Measurements from ENCODE around the gene ZNRF3. TPM values are rescaled to one million over a fixed set of nuclear protein-coding genes. Genes with fewer than 3 reads are reported as not detected.
A peak's percentile ranks its signal among the peaks of the same experiment; 100 is the strongest.

Gene ZNRF3
- total and polyA plus RNA-seq, 5 experiments from 2014 or later, result 0.08 to 0.69 (median 0.34) TPM; not detected in 1

GRCh38 chr22:28953976-28954880 is 70.9 kb downstream of the ZNRF3 start:
- H3K36me3 Mint-ChIP-seq, result peaks cover 0 to 4% (median 2%) of the 10 kb centered on the region in 3 donors
- ATAC-seq, result no peak
- POLR2A ChIA-PET, result no interaction called here
- peaks cover 64 to 95% (median 74%) of the 10 kb centered on the region in 5 donors for H3K27me3 Mint-ChIP-seq
- H3K9me3 Mint-ChIP-seq, result peaks cover 0 to 10% (median 0%) of the 10 kb centered on the region in 9 donors
- no peak overlapping the region for H3K27ac Mint-ChIP-seq
- peaks cover 9 to 24% (median 20%) of the 10 kb centered on the region in 4 donors for H3K4me1 Mint-ChIP-seq
- no peak overlapping the region for H3K4me3 Mint-ChIP-seq
- DNase-seq, result no peak

DNA sequence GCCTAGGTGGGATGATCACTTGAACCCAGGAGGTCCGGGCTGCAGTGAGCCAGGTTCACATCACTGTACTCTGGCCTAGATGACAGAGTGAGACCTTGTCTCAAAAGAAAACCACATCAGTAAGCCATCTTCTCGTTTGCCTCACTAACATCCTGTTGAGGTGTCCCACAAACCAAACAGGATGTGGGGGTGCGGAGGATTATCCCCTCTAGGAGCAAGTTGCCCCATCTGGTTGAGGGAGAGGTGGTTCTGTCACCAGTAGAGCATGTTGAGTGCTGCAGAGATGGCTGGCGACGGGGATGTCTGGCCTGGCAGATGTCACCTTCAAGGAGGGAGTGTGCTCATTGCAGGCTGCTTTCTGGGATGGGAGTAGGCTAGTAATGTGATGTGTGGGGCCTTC is 72.4 kb downstream of the ZNRF3 start:
- Mint-ChIP-seq H3K27ac (peak overlapping the region in 8 of 10 donors; percentile 17 to 90 (median 54)), H3K4me3 (peak overlapping the region; percentile 16 to 84 (median 70))

DNA sequence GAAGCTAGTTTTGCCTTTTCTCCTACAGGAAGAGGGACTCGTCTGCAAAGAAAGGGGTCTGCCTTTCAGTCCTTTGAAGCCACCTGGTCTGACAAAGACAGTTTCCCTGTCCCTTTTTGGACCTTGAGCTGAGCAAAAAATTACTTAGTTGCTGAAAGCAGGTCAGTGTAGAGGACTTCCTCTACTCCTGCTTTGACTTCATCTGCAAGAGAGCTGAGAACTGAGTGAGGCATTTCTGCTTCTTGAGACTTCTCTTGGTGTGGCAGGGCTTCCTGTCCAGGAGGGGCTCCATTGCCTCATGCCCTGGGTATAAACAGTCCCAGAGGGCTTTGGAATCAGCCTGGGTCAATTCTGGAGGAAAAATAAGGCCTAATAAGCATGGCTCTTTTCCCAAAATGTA is 73.1 kb downstream of the ZNRF3 start:
- no peak for DNase-seq
- Mint-ChIP-seq H3K27me3 (peaks cover 62 to 96% (median 77%) of the 10 kb centered on the region in 5 donors), H3K4me1 (peaks cover 9 to 24% (median 20%) of the 10 kb centered on the region in 4 donors), H3K27ac (no peak overlapping the region), H3K9me3 (peaks cover 0 to 6% (median 0%) of the 10 kb centered on the region in 9 donors), H3K4me3 (peak overlapping the region in 4 of 10 donors; percentile 10 to 53 (median 24)), H3K36me3 (peaks cover 0 to 11% (median 6%) of the 10 kb centered on the region in 3 donors)
- POLR2A ChIA-PET, result no interaction called here
- no peak for ATAC-seq

More for the DNA sequence above, 72.4 kb downstream of the ZNRF3 start:
- peaks cover 0 to 6% (median 5%) of the 10 kb centered on the region in 3 donors for H3K36me3 Mint-ChIP-seq
- ATAC-seq, result peak; percentile 92 to 98
- DNase-seq, result peak; percentile 37 to 87 (median 82)
- POLR2A ChIA-PET, result interaction anchor here (0.7 kb wide), 1 partner anchor 80 kb away, joined by 3 read pairs; no protein-coding TSS in a partner anchor
- H3K4me1 Mint-ChIP-seq, result peaks cover 9 to 24% (median 20%) of the 10 kb centered on the region in 4 donors
- H3K27me3 Mint-ChIP-seq, result peaks cover 61 to 96% (median 77%) of the 10 kb centered on the region in 5 donors
- peaks cover 0 to 6% (median 0%) of the 10 kb centered on the region in 9 donors for H3K9me3 Mint-ChIP-seq

DNA sequence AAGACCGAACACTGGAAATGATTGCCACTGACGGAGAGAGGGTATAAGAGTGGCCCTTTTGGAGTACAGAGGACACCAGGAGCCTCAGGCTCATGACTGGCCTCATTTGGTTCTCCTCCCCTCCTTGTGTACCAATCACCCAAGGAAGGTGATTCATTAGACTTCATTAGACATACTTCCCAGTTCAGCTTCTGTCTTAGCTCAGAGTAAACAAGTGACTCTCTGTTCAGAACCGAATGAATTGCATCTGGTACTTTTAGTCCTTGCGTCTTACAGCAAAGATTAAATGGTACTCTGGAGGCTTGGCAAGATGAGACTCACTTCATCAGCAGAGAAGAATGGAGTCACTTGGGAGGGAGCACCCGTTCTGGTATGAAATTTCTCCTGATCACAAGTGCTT is 75.2 kb downstream of the ZNRF3 start:
- H3K36me3 Mint-ChIP-seq, result peaks cover 0 to 8% (median 6%) of the 10 kb centered on the region in 3 donors
- H3K27ac Mint-ChIP-seq, result no peak overlapping the region
- no peak for ATAC-seq
- POLR2A ChIA-PET, result no interaction called here
- no peak for DNase-seq
- H3K9me3 Mint-ChIP-seq, result peaks cover 0 to 6% (median 0%) of the 10 kb centered on the region in 9 donors
- H3K4me1 Mint-ChIP-seq, result peaks cover 9 to 24% (median 20%) of the 10 kb centered on the region in 4 donors
- H3K27me3 Mint-ChIP-seq, result peaks cover 62 to 96% (median 71%) of the 10 kb centered on the region in 5 donors
- H3K4me3 Mint-ChIP-seq, result peak overlapping the region in 1 of 10 donors; percentile 20

DNA sequence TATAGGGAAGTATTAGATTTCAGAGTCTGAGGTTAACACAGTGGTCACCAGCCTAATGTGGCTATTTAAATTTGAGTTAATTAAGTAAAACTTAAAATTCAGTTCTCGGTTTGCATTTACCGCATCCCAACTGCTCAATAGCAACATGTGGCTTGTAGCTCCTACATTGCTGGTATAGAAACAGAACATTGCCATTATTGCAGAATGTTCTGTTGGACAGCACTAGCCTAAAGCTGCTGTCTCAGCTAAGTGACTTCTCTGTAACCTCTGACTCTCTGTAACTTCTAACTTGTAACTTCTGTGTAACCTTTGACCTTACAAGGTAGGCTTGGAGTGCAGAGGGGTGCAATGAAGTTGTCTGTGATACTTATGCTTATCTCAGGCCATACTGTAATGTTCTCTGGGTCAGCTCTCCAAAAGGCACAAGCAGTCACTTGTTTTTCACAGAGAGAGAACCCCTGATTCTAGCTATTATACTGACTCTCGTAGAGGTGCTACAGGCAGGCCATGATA is 78.7 kb downstream of the ZNRF3 start:
- H3K9me3 Mint-ChIP-seq, result peaks cover 0 to 6% (median 0%) of the 10 kb centered on the region in 9 donors
- no peak for DNase-seq
- H3K4me3 Mint-ChIP-seq, result no peak overlapping the region
- H3K36me3 Mint-ChIP-seq, result peaks cover 2 to 8% (median 5%) of the 10 kb centered on the region in 3 donors
- H3K27ac Mint-ChIP-seq, result no peak overlapping the region
- ATAC-seq, result no peak
- H3K27me3 Mint-ChIP-seq, result peaks cover 59 to 91% (median 72%) of the 10 kb centered on the region in 5 donors
- POLR2A ChIA-PET, result no interaction called here
- peaks cover 0 to 3% (median under 1%) of the 10 kb centered on the region in 4 donors for H3K4me1 Mint-ChIP-seq

GRCh38 chr22:28963362-28963761 is 80.0 kb downstream of the ZNRF3 start:
- ATAC-seq, result no peak
- Mint-ChIP-seq H3K4me1 (peaks cover 0 to 3% (median 0%) of the 10 kb centered on the region in 4 donors), H3K9me3 (peaks cover 0 to 3% (median 0%) of the 10 kb centered on the region in 9 donors), H3K27me3 (peaks cover 50 to 87% (median 70%) of the 10 kb centered on the region in 5 donors), H3K4me3 (no peak overlapping the region), H3K36me3 (peaks cover 2 to 8% (median 5%) of the 10 kb centered on the region in 3 donors), H3K27ac (no peak overlapping the region)
- DNase-seq, result no peak
- POLR2A ChIA-PET, result no interaction called here

GRCh38 chr22:28967163-28967665 is 83.8 kb downstream of the ZNRF3 start:
- no peak overlapping the region for H3K27ac Mint-ChIP-seq
- H3K36me3 Mint-ChIP-seq, result peaks cover 2 to 11% (median 3%) of the 10 kb centered on the region in 3 donors
- DNase-seq, result no peak
- peaks cover 43 to 82% (median 65%) of the 10 kb centered on the region in 5 donors for H3K27me3 Mint-ChIP-seq
- ATAC-seq, result no peak
- H3K4me3 Mint-ChIP-seq, result no peak overlapping the region
- H3K9me3 Mint-ChIP-seq, result peaks cover 0 to 4% (median 0%) of the 10 kb centered on the region in 9 donors
- H3K4me1 Mint-ChIP-seq, result peaks cover 0 to 3% (median 0%) of the 10 kb centered on the region in 4 donors
- POLR2A ChIA-PET, result no interaction called here

- POLR2A ChIA-PET, result interaction anchor here (0.7 kb wide), 1 partner anchor 31 kb away, joined by 4 read pairs; no protein-coding TSS in a partner anchor
- peaks cover 2 to 11% (median 3%) of the 10 kb centered on the region in 3 donors for H3K36me3 Mint-ChIP-seq
- peaks cover 0 to 3% (median 0%) of the 10 kb centered on the region in 4 donors for H3K4me1 Mint-ChIP-seq
- DNase-seq (no peak), ATAC-seq (no peak)
- H3K4me3 Mint-ChIP-seq, result no peak overlapping the region
- H3K27me3 Mint-ChIP-seq, result peaks cover 37 to 78% (median 61%) of the 10 kb centered on the region in 5 donors
- peaks cover 0 to 4% (median 0%) of the 10 kb centered on the region in 9 donors for H3K9me3 Mint-ChIP-seq
- no peak overlapping the region for H3K27ac Mint-ChIP-seq
These were observed 84.6 kb downstream of the ZNRF3 start for GRCh38 chr22:28967969-28968368.

- H3K9me3 Mint-ChIP-seq, result peaks cover 0 to 4% (median 0%) of the 10 kb centered on the region in 9 donors
- peaks cover 26 to 65% (median 51%) of the 10 kb centered on the region in 5 donors for H3K27me3 Mint-ChIP-seq
- no peak for DNase-seq
- H3K4me1 Mint-ChIP-seq, result peaks cover 0 to 3% (median 0%) of the 10 kb centered on the region in 4 donors
- H3K27ac Mint-ChIP-seq, result no peak overlapping the region
- H3K36me3 Mint-ChIP-seq, result peaks cover 0 to 11% (median 3%) of the 10 kb centered on the region in 3 donors
- POLR2A ChIA-PET, result no interaction called here
- ATAC-seq, result no peak
- H3K4me3 Mint-ChIP-seq, result no peak overlapping the region
These were observed 86.2 kb downstream of the ZNRF3 start for GRCh38 chr22:28969401-28970168.

DNA sequence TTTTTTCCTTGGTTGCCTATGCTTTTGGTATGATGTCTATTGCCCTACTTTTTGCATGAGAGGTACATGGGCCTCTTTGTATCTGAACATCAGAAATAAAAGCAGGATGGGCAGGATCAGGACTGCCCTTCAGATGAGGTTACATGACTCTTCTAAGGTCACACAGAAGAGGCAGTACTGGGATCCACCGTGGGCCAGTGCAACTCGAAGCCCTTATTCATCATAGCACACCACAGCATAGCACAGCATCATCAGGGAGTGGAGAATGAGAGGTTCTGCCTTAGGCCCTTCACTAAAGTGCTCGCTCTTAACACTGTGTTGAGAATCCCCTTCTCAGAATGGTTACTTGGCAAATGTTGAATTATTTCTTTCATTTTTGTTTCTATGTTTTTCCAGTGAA is 90.0 kb downstream of the ZNRF3 start:
- H3K9me3 Mint-ChIP-seq, result peaks cover 0 to 4% (median 0%) of the 10 kb centered on the region in 9 donors
- POLR2A ChIA-PET, result no interaction called here

GRCh38 chr22:28977060-28977459 is 93.7 kb downstream of the ZNRF3 start:
- no peaks in the 10 kb centered on the region for H3K9me3 Mint-ChIP-seq
- POLR2A ChIA-PET, result no interaction called here
- DNase-seq (no peak), ATAC-seq (no peak)
- peaks cover 33 to 57% (median 48%) of the 10 kb centered on the region in 5 donors for H3K27me3 Mint-ChIP-seq
- H3K36me3 Mint-ChIP-seq, result peaks cover 0 to 5% (median 0%) of the 10 kb centered on the region in 3 donors
- H3K27ac Mint-ChIP-seq, result no peak overlapping the region
- peaks cover 0 to 3% (median 1%) of the 10 kb centered on the region in 4 donors for H3K4me1 Mint-ChIP-seq
- H3K4me3 Mint-ChIP-seq, result no peak overlapping the region

More for the DNA sequence above, 90.0 kb downstream of the ZNRF3 start:
- ATAC-seq (no peak), DNase-seq (no peak)
- Mint-ChIP-seq H3K4me3 (no peak overlapping the region), H3K4me1 (peaks cover 0 to 2% (median 0%) of the 10 kb centered on the region in 4 donors), H3K27ac (no peak overlapping the region), H3K27me3 (peaks cover 32 to 66% (median 54%) of the 10 kb centered on the region in 5 donors), H3K36me3 (peaks cover 3 to 11% (median 3%) of the 10 kb centered on the region in 3 donors)
